GM12891 (cell line): ENCODE data around the gene NR1H3.

Experiments used
- POLR2A ChIP-seq: IDR thresholded peaks from 2 replicates; pipeline ENCODE4 v1.6.1; 2011; ENCODE audit warnings: low read depth, low read length, control low read depth
- POLR2AphosphoS5 ChIP-seq: IDR thresholded peaks from 2 replicates; pipeline ENCODE4 v1.6.1; 2011; ENCODE audit warnings: low read depth, low read length, control low read depth
- TAF1 ChIP-seq: IDR thresholded peaks from 2 replicates; pipeline ENCODE4 v1.6.1; 2011; ENCODE audit warnings: low read depth, low read length, control low read depth

GRCh38 chr11:47239852-47240251 is 17.9 kb upstream of the NR1H3 start:
- peak; percentile 35; the same call in 1 of the 2 replicates for TF ChIP-seq POLR2A
- TF ChIP-seq POLR2AphosphoS5, result peak; percentile 43; the same call in 1 of the 2 replicates
- no peak for TF ChIP-seq TAF1
